ENCODE measurements around the gene STOX2. TPM values are rescaled to one million over a fixed set of nuclear protein-coding genes. Genes with fewer than 3 reads are reported as not detected.

The STOX2 gene
- total RNA-seq, 1 donor: 0.36 TPM

- Histone ChIP-seq H3K36me3 (ENCODE audit: insufficient read depth, low read length) (no peaks in the 10 kb centered on the region), H3K79me2 (ENCODE audit: insufficient read depth, low read length) (no peaks in the 10 kb centered on the region), H3K4me2 (ENCODE audit: insufficient read depth, low read length) (no peak overlapping the region), H2AFZ (ENCODE audit: low read length) (no peak overlapping the region), H4K20me1 (ENCODE audit: insufficient read depth, low read length) (no peaks in the 10 kb centered on the region), H3K9me3 (ENCODE audit: low read depth, low read length) (no peaks in the 10 kb centered on the region), H3K4me3 (ENCODE audit: insufficient read depth, low read length) (no peak overlapping the region), H3K4me1 (ENCODE audit: insufficient read depth, low read length) (no peaks in the 10 kb centered on the region), H3K27me3 (ENCODE audit: insufficient read depth, low read length) (no peaks in the 10 kb centered on the region), H3K27ac (ENCODE audit: low read depth, low read length) (no peak overlapping the region)
- DNase-seq (ENCODE audit: insufficient read length, low spot score, missing footprints): no peak
- no peak for TF ChIP-seq CTCF (IDR thresholded peaks at IDR 0.05; ENCODE audit: extremely low read depth, low read depth, low read length)
These were observed 63.8 kb downstream of the STOX2 start for GRCh38 chr4:183968931-183969330.

DNA sequence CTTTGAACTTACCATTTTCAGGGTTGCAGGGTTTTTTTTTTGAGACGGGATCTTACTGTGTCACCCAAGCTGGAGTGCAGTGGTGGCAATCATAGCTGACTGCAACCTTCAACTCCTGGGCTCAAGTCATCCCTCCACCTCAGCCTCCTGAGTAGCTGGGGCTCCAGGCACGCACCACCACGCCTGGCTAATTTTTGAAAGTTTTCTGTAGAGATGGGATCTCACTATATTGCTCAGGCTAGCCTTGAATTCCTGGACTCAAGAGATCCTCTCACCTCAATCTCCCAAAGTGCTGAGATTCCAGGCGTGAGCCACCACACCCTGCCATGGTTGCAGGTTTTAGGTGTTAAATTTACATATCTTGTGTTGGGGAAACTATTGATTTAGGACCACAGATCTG lies 64.5 kb downstream of the STOX2 start:
- H3K27me3 ChIP-seq (ENCODE audit: insufficient read depth, low read length): no peaks in the 10 kb centered on the region
- no peaks in the 10 kb centered on the region for H3K4me1 ChIP-seq (ENCODE audit: insufficient read depth, low read length)
- no peaks in the 10 kb centered on the region for H3K36me3 ChIP-seq (ENCODE audit: insufficient read depth, low read length)
- H3K9me3 ChIP-seq (ENCODE audit: low read depth, low read length): no peaks in the 10 kb centered on the region
- DNase-seq (ENCODE audit: insufficient read length, low spot score, missing footprints): no peak
- no peaks in the 10 kb centered on the region for H3K79me2 ChIP-seq (ENCODE audit: insufficient read depth, low read length)
- H4K20me1 ChIP-seq (ENCODE audit: insufficient read depth, low read length): no peaks in the 10 kb centered on the region
- H2AFZ ChIP-seq (ENCODE audit: low read length): no peak overlapping the region
- H3K4me3 ChIP-seq (ENCODE audit: insufficient read depth, low read length): no peak overlapping the region
- TF ChIP-seq CTCF (IDR thresholded peaks at IDR 0.05; ENCODE audit: extremely low read depth, low read depth, low read length): no peak
- no peak overlapping the region for H3K27ac ChIP-seq (ENCODE audit: low read depth, low read length)
- no peak overlapping the region for H3K4me2 ChIP-seq (ENCODE audit: insufficient read depth, low read length)

DNA sequence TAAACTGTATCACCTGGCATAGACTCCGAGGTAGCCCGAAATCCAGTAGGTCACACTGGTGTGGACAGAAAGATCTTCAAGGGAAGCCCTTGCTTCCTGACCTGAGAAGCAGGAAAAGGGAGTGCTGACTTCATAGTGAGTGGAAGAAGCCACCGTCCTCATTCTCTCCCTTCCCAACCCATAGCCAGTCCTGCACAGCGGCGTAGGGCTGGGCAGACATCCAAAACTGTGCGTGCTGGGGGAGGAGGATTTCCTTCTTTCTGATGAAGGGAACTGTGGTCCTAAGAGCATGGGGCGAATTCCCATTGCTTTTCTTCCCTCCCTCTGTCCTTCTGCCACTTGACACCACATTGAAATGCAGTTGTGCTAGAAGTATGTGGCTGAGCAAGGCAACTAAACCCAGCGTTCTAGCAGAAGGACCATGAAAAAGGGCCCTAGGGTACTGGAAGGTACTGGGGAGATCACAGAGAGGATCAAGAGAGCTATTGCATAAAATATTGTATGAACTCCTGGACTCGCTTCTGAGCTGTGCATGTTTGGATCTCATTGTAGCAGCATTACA lies 66.9 kb downstream of the STOX2 start:
- Histone ChIP-seq H3K4me1 (ENCODE audit: insufficient read depth, low read length) (no peaks in the 10 kb centered on the region), H3K27ac (ENCODE audit: low read depth, low read length) (no peak overlapping the region), H3K27me3 (ENCODE audit: insufficient read depth, low read length) (no peaks in the 10 kb centered on the region), H2AFZ (ENCODE audit: low read length) (no peak overlapping the region), H4K20me1 (ENCODE audit: insufficient read depth, low read length) (no peaks in the 10 kb centered on the region), H3K9me3 (ENCODE audit: low read depth, low read length) (no peaks in the 10 kb centered on the region), H3K79me2 (ENCODE audit: insufficient read depth, low read length) (no peaks in the 10 kb centered on the region), H3K4me2 (ENCODE audit: insufficient read depth, low read length) (no peak overlapping the region), H3K36me3 (ENCODE audit: insufficient read depth, low read length) (no peaks in the 10 kb centered on the region), H3K4me3 (ENCODE audit: insufficient read depth, low read length) (no peak overlapping the region)
- no peak for DNase-seq (ENCODE audit: insufficient read length, low spot score, missing footprints)
- TF ChIP-seq CTCF (IDR thresholded peaks at IDR 0.05; ENCODE audit: extremely low read depth, low read depth, low read length): no peak

DNA sequence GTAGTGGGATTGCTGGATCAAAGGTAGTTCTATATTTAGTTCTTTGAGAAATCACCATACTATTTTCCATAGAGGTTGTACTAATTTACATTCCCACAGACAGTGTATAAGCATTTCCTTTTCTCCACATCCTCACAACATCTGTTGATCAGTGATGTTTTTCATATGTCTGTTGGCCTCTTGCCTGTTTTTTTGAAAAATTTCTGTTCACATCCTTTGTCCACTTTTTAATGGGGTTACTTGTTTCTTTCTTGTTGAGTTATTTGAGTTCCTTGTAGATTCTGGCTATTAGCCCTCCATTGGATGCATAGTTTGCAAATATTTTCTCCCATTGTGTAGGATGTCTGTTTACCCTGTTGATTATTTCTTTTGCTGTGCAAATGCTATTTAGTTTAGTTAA lies 72.6 kb downstream of the STOX2 start:
- no peak for TF ChIP-seq CTCF (IDR thresholded peaks at IDR 0.05; ENCODE audit: extremely low read depth, low read depth, low read length)
- H3K4me3 ChIP-seq (ENCODE audit: insufficient read depth, low read length): no peak overlapping the region

More for the DNA sequence above, 72.6 kb downstream of the STOX2 start:
- DNase-seq (ENCODE audit: insufficient read length, low spot score, missing footprints): no peak
- Histone ChIP-seq H3K4me1 (ENCODE audit: insufficient read depth, low read length) (no peaks in the 10 kb centered on the region), H3K27me3 (ENCODE audit: insufficient read depth, low read length) (no peaks in the 10 kb centered on the region), H3K9me3 (ENCODE audit: low read depth, low read length) (no peaks in the 10 kb centered on the region), H2AFZ (ENCODE audit: low read length) (no peak overlapping the region), H3K27ac (ENCODE audit: low read depth, low read length) (no peak overlapping the region), H4K20me1 (ENCODE audit: insufficient read depth, low read length) (no peaks in the 10 kb centered on the region), H3K79me2 (ENCODE audit: insufficient read depth, low read length) (no peaks in the 10 kb centered on the region), H3K36me3 (ENCODE audit: insufficient read depth, low read length) (no peaks in the 10 kb centered on the region), H3K4me2 (ENCODE audit: insufficient read depth, low read length) (no peak overlapping the region)

All from osteoblast (primary cell).